ENCODE data around the gene TM4SF18.
"Not testable (repeated sequence)": the region's sequence is repeated elsewhere in the genome, so short reads cannot be mapped to it uniquely, and the experiment has no call there.

The TM4SF18 gene, protein sequence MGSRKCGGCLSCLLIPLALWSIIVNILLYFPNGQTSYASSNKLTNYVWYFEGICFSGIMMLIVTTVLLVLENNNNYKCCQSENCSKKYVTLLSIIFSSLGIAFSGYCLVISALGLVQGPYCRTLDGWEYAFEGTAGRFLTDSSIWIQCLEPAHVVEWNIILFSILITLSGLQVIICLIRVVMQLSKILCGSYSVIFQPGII

GRCh38 chr3:149333176-149333859 is at the start of gene TM4SF18:
TSS of gene TM4SF18 (minus strand) at chr3:149333636. CDS start at chr3:149333382, 254 bp downstream.
- no peak within 1 kb of the TSS for H3K27ac ChIP-seq (ENCODE audit: low read length)
- no peak for DNase-seq (ENCODE audit: low read depth, low spot score)
- no CpG with 5 or more reads among the region's 11 CpGs for WGBS (ENCODE audit: insufficient coverage, insufficient read length)
- no peaks in the 10 kb centered on the region for H3K27me3 ChIP-seq (ENCODE audit: control insufficient read depth, insufficient read depth, low read length)
- no peaks in the 10 kb centered on the region for H3K36me3 ChIP-seq (ENCODE audit: control insufficient read depth, insufficient read depth, low read length)
- H3K4me1 ChIP-seq (ENCODE audit: control insufficient read depth, insufficient read depth, low read length), result no peaks in the 10 kb centered on the region
- no peak within 1 kb of the TSS for H3K4me3 ChIP-seq (ENCODE audit: low read length)
- H3K9me3 ChIP-seq (ENCODE audit: control insufficient read depth, insufficient read depth, low read length), result no peaks in the 10 kb centered on the region

- H3K4me1 ChIP-seq (ENCODE audit: control insufficient read depth, insufficient read depth, low read length), result no peaks in the 10 kb centered on the region
- no peaks in the 10 kb centered on the region for H3K36me3 ChIP-seq (ENCODE audit: control insufficient read depth, insufficient read depth, low read length)
- H3K9me3 ChIP-seq (ENCODE audit: control insufficient read depth, insufficient read depth, low read length), result no peaks in the 10 kb centered on the region
- WGBS (ENCODE audit: insufficient coverage, insufficient read length), result no CpG with 5 or more reads among the region's 6 CpGs
- H3K27ac ChIP-seq (ENCODE audit: low read length), result no peak overlapping the region
- no peak overlapping the region for H3K4me3 ChIP-seq (ENCODE audit: low read length)
- H3K27me3 ChIP-seq (ENCODE audit: control insufficient read depth, insufficient read depth, low read length), result no peaks in the 10 kb centered on the region
- DNase-seq (ENCODE audit: low read depth, low spot score), result no peak
Measured at GRCh38 chr3:149382518-149382917, 49.1 kb upstream of the TM4SF18 start.

GRCh38 chr3:149382101-149382467 is 48.6 kb upstream of the TM4SF18 start:
- DNase-seq (ENCODE audit: low read depth, low spot score), result no peak
- Histone ChIP-seq H3K4me1 (ENCODE audit: control insufficient read depth, insufficient read depth, low read length) (peaks cover 3% of the 10 kb centered on the region; the same call in 1 of the 2 replicates), H3K27ac (ENCODE audit: low read length) (no peak overlapping the region)

GRCh38 chr3:149381173-149382100 is 48.0 kb upstream of the TM4SF18 start:
- Histone ChIP-seq H3K36me3 (ENCODE audit: control insufficient read depth, insufficient read depth, low read length) (no peaks in the 10 kb centered on the region), H3K4me3 (ENCODE audit: low read length) (no peak overlapping the region), H3K4me1 (ENCODE audit: control insufficient read depth, insufficient read depth, low read length) (peaks cover 3% of the 10 kb centered on the region; the same call in 1 of the 2 replicates), H3K9me3 (ENCODE audit: control insufficient read depth, insufficient read depth, low read length) (no peaks in the 10 kb centered on the region), H3K27me3 (ENCODE audit: control insufficient read depth, insufficient read depth, low read length) (no peaks in the 10 kb centered on the region), H3K27ac (ENCODE audit: low read length) (no peak overlapping the region)
- WGBS (ENCODE audit: insufficient coverage, insufficient read length), result no CpG with 5 or more reads among the region's 6 CpGs
- DNase-seq (ENCODE audit: low read depth, low spot score), result no peak

More at GRCh38 chr3:149382101-149382467, 48.6 kb upstream of the TM4SF18 start:
- no peaks in the 10 kb centered on the region for H3K36me3 ChIP-seq (ENCODE audit: control insufficient read depth, insufficient read depth, low read length)
- no peak overlapping the region for H3K4me3 ChIP-seq (ENCODE audit: low read length)
- no CpG with 5 or more reads among the region's 4 CpGs for WGBS (ENCODE audit: insufficient coverage, insufficient read length)
- no peaks in the 10 kb centered on the region for H3K27me3 ChIP-seq (ENCODE audit: control insufficient read depth, insufficient read depth, low read length)
- no peaks in the 10 kb centered on the region for H3K9me3 ChIP-seq (ENCODE audit: control insufficient read depth, insufficient read depth, low read length)

GRCh38 chr3:149380220-149380619 is 46.8 kb upstream of the TM4SF18 start:
- not testable (repeated sequence) for H3K27ac ChIP-seq (ENCODE audit: low read length); DNase-seq (ENCODE audit: low read depth, low spot score); H3K4me3 ChIP-seq (ENCODE audit: low read length); H3K9me3 ChIP-seq (ENCODE audit: control insufficient read depth, insufficient read depth, low read length); H3K4me1 ChIP-seq (ENCODE audit: control insufficient read depth, insufficient read depth, low read length); H3K27me3 ChIP-seq (ENCODE audit: control insufficient read depth, insufficient read depth, low read length); H3K36me3 ChIP-seq (ENCODE audit: control insufficient read depth, insufficient read depth, low read length)
- no CpG with 5 or more reads among the region's 32 CpGs for WGBS (ENCODE audit: insufficient coverage, insufficient read length)

DNA sequence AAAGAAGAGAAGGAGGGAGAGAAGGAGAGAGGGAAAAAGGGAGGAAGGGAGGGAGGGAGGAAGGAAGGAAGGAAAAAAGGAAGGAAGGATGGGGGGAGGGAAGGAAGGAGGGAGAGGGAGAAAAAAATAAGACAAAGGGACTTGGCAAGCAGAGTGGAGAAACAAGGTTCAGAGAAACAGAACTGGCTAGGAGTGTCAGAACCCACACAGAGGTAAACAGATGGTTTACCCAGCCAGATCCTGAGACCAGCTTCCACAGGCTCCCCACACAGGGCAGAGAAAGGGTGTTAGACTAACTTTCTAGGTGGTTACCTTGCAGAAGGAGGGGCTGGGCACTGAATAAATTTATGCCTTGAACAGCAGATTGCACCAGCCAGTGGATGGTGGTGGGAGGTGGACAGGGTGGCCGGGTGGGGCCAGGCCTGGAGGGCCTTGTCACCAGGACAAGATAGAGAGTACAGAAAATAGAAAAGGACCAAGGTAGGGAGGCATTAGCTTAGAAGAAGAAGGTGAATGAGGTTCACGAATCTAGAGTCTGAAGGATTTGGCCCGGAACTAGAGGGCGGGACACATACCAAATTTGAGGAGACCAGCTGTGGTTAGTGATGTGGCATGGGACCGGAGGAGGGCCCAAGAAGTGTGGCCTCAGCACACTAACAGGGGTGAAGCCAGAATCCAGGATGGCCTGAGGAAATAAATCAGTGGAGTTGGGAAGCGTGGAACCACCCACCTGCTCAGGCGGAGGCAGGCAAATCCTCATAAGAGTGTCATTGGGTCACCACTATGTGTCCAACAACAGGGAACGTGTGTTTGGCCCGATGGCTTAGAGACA is 45.3 kb upstream of the TM4SF18 start:
- Histone ChIP-seq H3K9me3 (ENCODE audit: control insufficient read depth, insufficient read depth, low read length) (no peaks in the 10 kb centered on the region), H3K27me3 (ENCODE audit: control insufficient read depth, insufficient read depth, low read length) (no peaks in the 10 kb centered on the region), H3K4me1 (ENCODE audit: control insufficient read depth, insufficient read depth, low read length) (peaks cover 3% of the 10 kb centered on the region; the same call in 1 of the 2 replicates), H3K36me3 (ENCODE audit: control insufficient read depth, insufficient read depth, low read length) (no peaks in the 10 kb centered on the region), H3K27ac (ENCODE audit: low read length) (no peak overlapping the region), H3K4me3 (ENCODE audit: low read length) (no peak overlapping the region)
- DNase-seq (ENCODE audit: low read depth, low spot score), result no peak
- no CpG with 5 or more reads among the region's 9 CpGs for WGBS (ENCODE audit: insufficient coverage, insufficient read length)

DNA sequence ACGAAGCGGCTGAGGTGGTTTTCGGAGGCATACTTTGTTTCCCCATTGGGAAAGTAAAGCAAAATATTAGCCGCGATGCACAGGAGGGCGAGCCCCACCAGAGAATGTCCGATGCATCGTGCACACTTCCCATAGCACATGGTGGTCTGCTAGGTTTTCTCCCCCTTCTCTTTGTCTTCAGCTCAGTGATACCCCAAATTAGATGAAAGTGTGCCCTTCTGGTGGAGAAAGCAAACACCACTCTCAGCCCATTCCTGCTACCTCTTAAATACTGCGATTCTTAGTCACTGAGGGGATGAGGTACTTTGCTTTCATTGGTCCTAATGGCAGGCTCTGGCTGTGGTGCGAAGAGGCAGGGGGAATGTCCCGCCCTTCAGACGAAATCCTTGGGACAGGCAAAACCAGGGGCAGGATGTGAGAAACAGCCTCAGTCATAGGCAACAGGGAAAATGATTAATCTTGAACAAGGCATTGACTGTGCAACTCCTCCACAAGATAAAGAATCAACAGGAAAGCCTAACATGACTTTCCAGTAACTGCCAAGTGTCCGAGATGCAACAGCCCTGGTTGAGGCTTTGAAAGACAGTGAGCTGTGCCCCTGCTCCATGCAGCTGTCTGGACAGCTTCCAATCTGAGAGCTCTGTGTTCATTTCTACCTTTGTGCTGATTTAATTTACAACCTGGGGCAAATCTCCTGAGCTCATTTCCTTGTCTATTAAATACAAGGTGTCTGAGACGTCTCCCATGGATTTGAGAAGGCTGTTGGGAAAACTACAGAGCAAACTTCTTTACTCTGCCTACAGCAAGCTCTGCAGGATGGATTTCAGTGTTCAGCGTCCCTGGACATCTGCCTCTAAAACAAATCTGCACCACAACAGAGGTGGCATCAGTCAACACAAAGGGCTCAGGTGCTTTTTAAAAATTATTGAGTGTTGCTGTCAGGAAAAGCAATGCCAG is 44.2 kb upstream of the TM4SF18 start, which contains the start of gene TM4SF1:
Gene TM4SF1 (minus strand): TSS at position 242 of the 957 bp plus-strand sequence. CDS start 102 bp downstream, at position 140.
- Histone ChIP-seq H3K27me3 (ENCODE audit: control insufficient read depth, insufficient read depth, low read length) (no peaks in the 10 kb centered on the region), H3K4me1 (ENCODE audit: control insufficient read depth, insufficient read depth, low read length) (peaks cover 3% of the 10 kb centered on the region; the same call in 1 of the 2 replicates), H3K36me3 (ENCODE audit: control insufficient read depth, insufficient read depth, low read length) (no peaks in the 10 kb centered on the region), H3K4me3 (ENCODE audit: low read length) (no peak within 1 kb of the TSS), H3K27ac (ENCODE audit: low read length) (no peak within 1 kb of the TSS), H3K9me3 (ENCODE audit: control insufficient read depth, insufficient read depth, low read length) (no peaks in the 10 kb centered on the region)
- no CpG with 5 or more reads among the region's 15 CpGs for WGBS (ENCODE audit: insufficient coverage, insufficient read length)
- no peak for DNase-seq (ENCODE audit: low read depth, low spot score)

DNA sequence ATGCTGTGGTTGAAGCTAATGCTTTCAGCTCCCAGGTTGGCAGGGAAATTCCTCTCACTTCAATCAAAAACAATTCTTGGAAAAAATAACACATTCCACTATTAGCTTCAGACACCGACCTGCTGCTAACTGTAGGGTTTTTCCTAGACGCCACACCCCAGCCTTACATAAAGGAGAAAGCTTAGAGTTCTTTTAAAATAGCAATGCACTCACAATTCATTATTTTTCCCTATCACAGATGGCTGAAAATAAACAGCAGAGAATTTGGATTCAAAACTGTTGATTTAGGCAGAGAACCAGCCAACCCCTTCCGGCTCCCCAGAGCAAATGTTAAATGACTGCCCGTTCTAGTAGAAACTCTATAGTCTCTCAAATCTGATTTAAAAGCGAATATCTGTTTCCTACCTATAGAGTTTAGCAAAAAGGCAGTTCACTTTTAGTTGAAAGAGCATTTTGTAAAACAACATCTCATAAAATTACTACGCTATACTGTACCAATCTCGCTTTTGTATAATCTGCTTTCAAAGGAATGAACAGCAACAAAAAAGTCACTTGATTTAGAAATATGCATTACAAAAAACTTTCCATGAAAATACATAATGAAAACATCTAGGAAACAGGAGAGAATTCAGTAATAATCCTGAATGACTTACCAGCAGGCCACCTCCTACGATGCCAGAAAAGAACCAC is 43.4 kb upstream of the TM4SF18 start:
- Histone ChIP-seq H3K4me3 (ENCODE audit: low read length) (no peak overlapping the region), H3K27ac (ENCODE audit: low read length) (no peak overlapping the region), H3K9me3 (ENCODE audit: control insufficient read depth, insufficient read depth, low read length) (no peaks in the 10 kb centered on the region), H3K36me3 (ENCODE audit: control insufficient read depth, insufficient read depth, low read length) (no peaks in the 10 kb centered on the region), H3K4me1 (ENCODE audit: control insufficient read depth, insufficient read depth, low read length) (peaks cover 3% of the 10 kb centered on the region; the same call in 1 of the 2 replicates), H3K27me3 (ENCODE audit: control insufficient read depth, insufficient read depth, low read length) (no peaks in the 10 kb centered on the region)
- DNase-seq (ENCODE audit: low read depth, low spot score), result no peak
- WGBS (ENCODE audit: insufficient coverage, insufficient read length), result no CpG with 5 or more reads among the region's 8 CpGs
